Measurements from ENCODE around the gene ATP10A.

ATP10A gene

DNA sequence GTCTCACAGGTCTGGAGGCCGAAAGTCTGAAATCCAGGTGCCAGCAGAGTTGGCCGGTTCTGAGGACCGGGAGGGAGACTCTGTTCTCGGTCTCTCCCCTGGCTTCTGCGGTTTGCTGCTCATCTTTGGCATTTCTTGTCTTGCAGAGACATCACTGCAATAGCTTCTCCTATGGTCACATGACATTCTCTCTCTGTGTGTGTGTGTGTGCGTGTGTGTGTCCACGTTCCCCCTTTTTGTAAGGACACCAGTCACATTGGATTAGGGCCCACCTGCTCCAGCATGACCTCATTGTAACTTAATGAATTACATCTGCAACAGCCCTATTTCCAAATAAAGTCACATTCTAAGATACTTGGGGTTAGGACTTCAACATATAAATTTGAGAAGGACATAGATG, 12.4 kb upstream of the ATP10A start:
- H3K4me3 ChIP-seq (ENCODE audit: low read depth, low read length) = no peak overlapping the region
- TF ChIP-seq, protein P1, sequence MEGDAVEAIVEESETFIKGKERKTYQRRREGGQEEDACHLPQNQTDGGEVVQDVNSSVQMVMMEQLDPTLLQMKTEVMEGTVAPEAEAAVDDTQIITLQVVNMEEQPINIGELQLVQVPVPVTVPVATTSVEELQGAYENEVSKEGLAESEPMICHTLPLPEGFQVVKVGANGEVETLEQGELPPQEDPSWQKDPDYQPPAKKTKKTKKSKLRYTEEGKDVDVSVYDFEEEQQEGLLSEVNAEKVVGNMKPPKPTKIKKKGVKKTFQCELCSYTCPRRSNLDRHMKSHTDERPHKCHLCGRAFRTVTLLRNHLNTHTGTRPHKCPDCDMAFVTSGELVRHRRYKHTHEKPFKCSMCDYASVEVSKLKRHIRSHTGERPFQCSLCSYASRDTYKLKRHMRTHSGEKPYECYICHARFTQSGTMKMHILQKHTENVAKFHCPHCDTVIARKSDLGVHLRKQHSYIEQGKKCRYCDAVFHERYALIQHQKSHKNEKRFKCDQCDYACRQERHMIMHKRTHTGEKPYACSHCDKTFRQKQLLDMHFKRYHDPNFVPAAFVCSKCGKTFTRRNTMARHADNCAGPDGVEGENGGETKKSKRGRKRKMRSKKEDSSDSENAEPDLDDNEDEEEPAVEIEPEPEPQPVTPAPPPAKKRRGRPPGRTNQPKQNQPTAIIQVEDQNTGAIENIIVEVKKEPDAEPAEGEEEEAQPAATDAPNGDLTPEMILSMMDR (IDR thresholded peaks at IDR 0.05; ENCODE audit: borderline replicate concordance, insufficient read depth, low read depth, low read length) = no peak

DNA sequence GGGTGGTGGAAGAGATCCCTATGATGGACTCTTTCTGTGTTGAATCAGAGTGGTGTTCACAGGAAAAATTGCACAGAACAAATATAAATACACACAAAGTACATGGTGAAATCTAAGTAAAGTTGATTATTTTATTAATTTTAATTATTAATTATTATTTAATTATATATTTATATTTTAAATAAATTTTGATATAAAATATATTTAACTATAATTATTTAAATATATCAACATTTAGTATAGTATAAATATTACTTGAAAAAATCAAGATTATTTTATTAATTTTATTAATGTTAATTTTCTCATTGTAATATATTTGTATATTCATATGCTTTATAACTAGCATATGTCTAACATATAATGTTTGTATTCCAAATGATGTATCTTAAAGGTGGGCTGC, 11.3 kb upstream of the ATP10A start:
- H3K4me3 ChIP-seq (ENCODE audit: low read depth, low read length) = no peak overlapping the region
- TF ChIP-seq, protein P1 (IDR thresholded peaks at IDR 0.05; ENCODE audit: borderline replicate concordance, insufficient read depth, low read depth, low read length) = no peak

DNA sequence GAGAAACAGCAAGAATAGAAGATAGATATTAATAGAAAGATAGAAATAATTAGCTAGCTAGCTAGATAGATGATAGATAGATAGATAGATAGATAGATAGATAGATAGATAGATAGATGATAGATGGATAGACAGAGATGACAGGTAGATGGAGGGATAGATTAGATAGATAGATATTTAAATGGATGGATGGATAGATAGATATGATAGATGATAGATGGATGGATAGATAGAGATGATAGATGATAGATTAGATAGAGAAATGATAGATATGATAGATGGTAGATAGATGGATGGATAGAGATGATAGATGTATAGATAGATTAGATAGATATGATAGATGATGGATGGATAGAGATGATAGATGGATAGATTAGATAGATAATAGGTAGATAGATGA, 8.3 kb upstream of the ATP10A start:
- TF ChIP-seq, protein P1 (IDR thresholded peaks at IDR 0.05; ENCODE audit: borderline replicate concordance, insufficient read depth, low read depth, low read length) = no peak
- H3K4me3 ChIP-seq (ENCODE audit: low read depth, low read length) = no peak overlapping the region

DNA sequence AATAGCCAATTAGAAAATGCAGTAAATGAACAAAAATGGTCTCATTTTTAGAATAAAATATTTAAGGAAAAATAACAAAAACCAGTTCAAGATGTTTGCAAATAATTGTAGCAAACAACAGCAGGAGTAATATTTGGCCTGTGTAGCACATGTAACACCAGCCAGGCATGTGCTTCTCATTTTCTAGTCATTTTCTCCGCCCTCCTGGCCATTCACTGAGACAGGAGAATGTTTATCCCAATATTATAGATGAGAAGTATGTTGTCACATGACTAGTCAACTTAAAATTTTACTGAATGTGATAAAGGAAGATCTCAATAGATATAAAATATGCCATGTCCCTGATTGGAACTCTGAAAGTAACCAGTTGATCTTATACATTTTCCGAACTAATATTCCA, 7.8 kb upstream of the ATP10A start:
- no peak overlapping the region for H3K4me3 ChIP-seq (ENCODE audit: low read depth, low read length)
- TF ChIP-seq, protein P1 (IDR thresholded peaks at IDR 0.05; ENCODE audit: borderline replicate concordance, insufficient read depth, low read depth, low read length) = no peak

DNA sequence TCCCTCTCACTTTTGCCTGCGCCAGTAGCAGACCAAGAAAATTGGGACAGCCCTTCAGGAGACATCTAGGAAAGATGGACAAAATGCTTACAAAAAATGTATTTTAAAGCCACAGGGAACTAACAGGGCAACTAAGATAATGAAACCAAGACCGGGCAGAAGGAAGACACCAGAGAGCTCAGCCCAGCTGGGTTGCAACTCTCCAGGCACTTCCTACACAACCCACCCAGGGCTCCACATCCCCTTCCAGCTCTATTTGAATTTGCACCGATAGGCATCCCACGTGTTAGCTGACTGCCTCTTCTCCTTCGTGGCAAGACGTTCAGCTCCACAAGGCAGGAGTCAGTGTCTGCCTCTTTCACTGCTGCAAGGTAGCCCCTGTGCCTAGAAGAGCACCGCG, 6.6 kb upstream of the ATP10A start:
- H3K4me3 ChIP-seq (ENCODE audit: low read depth, low read length) = no peak overlapping the region
- TF ChIP-seq, protein P1 (IDR thresholded peaks at IDR 0.05; ENCODE audit: borderline replicate concordance, insufficient read depth, low read depth, low read length) = no peak

DNA sequence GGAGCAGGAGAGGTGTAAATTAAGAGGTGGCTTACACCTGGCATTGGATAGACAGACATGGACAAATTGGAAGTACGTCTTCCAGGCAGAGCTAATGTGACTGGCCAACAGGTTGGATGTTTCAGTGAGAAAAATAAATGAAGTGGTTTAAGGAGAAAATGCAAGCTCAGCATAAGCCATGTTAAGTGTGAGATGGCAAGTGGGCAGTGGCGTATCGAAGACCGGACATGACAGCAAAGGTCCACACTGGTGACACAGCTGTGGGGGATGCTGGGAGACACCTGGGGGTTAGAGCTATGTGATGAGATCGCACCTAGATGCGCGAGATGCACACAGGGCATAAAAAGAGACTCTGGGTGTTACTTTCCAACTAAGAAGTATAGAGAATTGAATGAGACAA, 3.7 kb upstream of the ATP10A start:
- TF ChIP-seq, protein P1 (IDR thresholded peaks at IDR 0.05; ENCODE audit: borderline replicate concordance, insufficient read depth, low read depth, low read length) = no peak
- no peak overlapping the region for H3K4me3 ChIP-seq (ENCODE audit: low read depth, low read length)

DNA sequence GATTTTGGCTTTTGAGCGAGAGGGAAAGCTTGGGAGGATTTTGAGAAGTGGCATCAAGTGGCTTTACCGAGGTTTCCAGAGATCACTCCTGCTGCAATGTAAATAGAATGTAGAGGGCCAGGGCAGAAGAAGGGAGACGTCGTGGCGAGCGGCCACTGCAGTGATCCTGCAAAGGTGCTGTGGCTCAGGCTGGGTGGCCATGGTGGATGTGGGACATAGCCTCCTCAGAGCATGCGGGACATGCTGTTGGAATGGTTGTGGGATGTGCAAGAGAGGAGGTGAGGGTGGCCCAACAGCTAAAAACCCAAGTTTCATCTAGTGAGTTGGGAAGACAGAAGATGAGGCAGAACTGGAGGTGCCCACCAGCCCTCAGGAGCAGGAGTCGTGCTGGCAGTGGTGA, 3.1 kb upstream of the ATP10A start:
- TF ChIP-seq, protein P1 (IDR thresholded peaks at IDR 0.05; ENCODE audit: borderline replicate concordance, insufficient read depth, low read depth, low read length) = no peak
- no peak overlapping the region for H3K4me3 ChIP-seq (ENCODE audit: low read depth, low read length)

All from GM12875 (cell line).